Ectodermal cell (in vitro differentiated cells): ENCODE results near the gene GPD2.

Experiments
- H3K27ac ChIP-seq: 2 replicates; pipeline ENCODE4 v1.7.0; 2013; ENCODE audit warnings: mild to moderate bottlenecking, low read depth, low read length; ENCODE audit not compliant: insufficient read depth, poor library complexity, severe bottlenecking
- H3K27me3 ChIP-seq: 2 replicates; pipeline ENCODE4 v1.7.0; 2013; ENCODE audit warnings: mild to moderate bottlenecking, low read length; ENCODE audit not compliant: insufficient read depth, control insufficient read depth, poor library complexity, severe bottlenecking
- H3K36me3 ChIP-seq: one replicate; pipeline ENCODE4 v1.7.0; 2013; ENCODE audit warnings: low read length; ENCODE audit not compliant: control insufficient read depth, insufficient read depth
- H3K4me1 ChIP-seq: one replicate; pipeline ENCODE4 v1.7.0; 2013; ENCODE audit warnings: low read length; ENCODE audit not compliant: control insufficient read depth, insufficient read depth
- H3K4me3 ChIP-seq: 2 replicates; pipeline ENCODE4 v1.7.0; 2013; ENCODE audit warnings: low read depth, low read length, control low read depth; ENCODE audit not compliant: insufficient read depth
- H3K9me3 ChIP-seq: 2 replicates; pipeline ENCODE4 v1.7.0; 2013; ENCODE audit warnings: mild to moderate bottlenecking, low read length, moderate library complexity; ENCODE audit not compliant: control insufficient read depth
- WGBS, 2 experiments: methylation state at CpG; one replicate each; pipeline ENCODE4 v1.1.7; 2013; ENCODE audit warnings: missing lambda C conversion rate in 2 of 2; 5-methylcytosine and 5-hydroxymethylcytosine counted together

GPD2 gene

DNA sequence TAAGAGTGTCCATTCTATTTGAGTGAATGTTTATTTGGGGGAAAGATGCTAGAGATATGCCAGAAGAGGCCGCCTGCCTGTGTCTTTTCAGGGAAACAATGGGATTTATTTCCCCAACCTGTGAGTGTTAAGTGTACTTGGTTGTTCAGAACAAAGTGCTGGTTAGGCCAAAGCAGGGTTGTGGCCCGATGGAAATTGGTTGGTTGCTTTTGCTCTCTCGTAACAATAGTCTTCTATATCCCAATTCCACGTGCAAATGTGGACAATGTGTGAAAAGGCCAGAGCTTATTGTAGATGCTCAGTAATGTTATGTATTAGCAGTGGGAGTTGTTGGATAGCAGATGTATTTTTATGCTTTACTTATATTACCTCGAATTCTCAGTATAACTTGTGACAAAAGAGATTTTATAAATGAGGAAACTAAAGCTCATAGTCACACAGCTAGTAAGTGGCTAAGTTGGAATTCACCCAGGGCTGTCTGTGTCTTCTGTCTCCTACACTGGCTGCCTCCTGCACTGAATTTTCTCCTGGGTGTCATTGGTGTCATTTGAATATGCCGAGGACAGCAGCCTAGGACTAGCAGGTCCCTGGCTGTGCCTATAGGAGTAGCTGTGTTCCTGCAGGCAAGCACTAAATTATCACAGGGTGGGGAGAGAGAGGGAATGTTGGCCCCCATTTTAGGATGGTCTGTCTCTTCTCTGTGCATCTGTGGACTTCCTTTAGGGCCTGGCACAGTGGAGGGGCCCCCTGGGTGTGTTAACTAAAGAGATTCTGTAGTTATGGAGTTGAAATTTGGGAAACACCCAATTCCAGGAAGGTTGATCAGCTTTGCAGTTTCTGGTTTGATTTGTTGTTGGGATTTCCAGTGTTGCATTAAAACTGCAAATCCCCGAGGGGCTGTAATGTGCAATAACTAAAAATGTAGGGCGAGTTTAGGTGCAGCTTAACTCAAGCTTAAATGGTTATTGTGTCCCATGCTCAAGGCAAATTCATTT is 21.6 kb downstream of the GPD2 start:
- no peaks in the 10 kb centered on the region for H3K27me3 ChIP-seq
- no peaks in the 10 kb centered on the region for H3K9me3 ChIP-seq
- H3K36me3 ChIP-seq, result no peaks in the 10 kb centered on the region
- no peak overlapping the region for H3K4me3 ChIP-seq
- no peak overlapping the region for H3K27ac ChIP-seq
- H3K4me1 ChIP-seq, result no peaks in the 10 kb centered on the region
- WGBS, 2 experiments, result 89 to 92% methylated on average over 8 of the region's 8 CpGs

DNA sequence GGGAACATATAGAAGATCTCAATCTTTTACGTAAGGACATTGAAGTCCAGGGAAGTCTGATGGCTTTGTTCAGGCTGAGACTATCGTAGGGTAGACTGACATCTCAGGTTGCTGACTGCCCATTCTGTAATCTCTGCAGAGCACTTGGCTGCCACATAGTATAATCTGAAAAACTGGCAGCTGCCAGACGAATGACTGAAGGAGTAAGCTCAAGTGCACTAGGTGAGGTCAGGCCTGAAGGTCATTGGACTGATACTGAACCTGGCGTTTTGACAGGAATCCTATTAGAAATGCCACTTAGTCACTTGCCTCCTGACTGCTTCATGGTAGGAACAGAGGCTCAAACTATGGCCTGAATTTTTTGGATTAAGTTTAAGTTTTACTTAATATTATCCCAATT is 23.5 kb downstream of the GPD2 start:
- H3K27me3 ChIP-seq, result no peaks in the 10 kb centered on the region
- 91% methylated on average over 4 of the region's 4 CpGs for WGBS, 2 experiments
- no peaks in the 10 kb centered on the region for H3K4me1 ChIP-seq
- no peaks in the 10 kb centered on the region for H3K9me3 ChIP-seq
- H3K4me3 ChIP-seq, result no peak overlapping the region
- no peak overlapping the region for H3K27ac ChIP-seq
- no peaks in the 10 kb centered on the region for H3K36me3 ChIP-seq

DNA sequence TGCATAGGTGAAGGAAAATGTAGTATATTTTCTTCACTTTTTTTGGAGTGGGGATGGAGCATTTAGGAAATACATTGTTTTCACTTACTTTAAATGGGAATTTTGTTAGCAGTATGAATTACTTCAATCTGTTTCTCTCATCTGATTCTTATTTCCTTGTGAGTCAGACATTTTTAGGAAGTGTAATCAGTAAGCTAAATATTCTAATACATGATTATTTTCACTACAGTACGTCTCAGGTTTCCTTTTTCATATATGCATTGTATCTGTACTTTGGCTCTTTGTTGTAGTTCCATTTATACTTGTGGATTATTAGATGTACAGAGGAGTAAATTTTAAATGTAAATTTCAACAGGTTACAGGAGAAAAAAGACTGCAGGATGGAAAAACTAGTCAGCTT is 27.9 kb downstream of the GPD2 start:
- no peak overlapping the region for H3K4me3 ChIP-seq
- no peak overlapping the region for H3K27ac ChIP-seq
- H3K36me3 ChIP-seq, result no peaks in the 10 kb centered on the region
- no peaks in the 10 kb centered on the region for H3K9me3 ChIP-seq
- no CpG with 5 or more reads among the region's 1 CpG for WGBS, 2 experiments
- no peaks in the 10 kb centered on the region for H3K27me3 ChIP-seq
- H3K4me1 ChIP-seq, result peaks cover 8% of the 10 kb centered on the region

DNA sequence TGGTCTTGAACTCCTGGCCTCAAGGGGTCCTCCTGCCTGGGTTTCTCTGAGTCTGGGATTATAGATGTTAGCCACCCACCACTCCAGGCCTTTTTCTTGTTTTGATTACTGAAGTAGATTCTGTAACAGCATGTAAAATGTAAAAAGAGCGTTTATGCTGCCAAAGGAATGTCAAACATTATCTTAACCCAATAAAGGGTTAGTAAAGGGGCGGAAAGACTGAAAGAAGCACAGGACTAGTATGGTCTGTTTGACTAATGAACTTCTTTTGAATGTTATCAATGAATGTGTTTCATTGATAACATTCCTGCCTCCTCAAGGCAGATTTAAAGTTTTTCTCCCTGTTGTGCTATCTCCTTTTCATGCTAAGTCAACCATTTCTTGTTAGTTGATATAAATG is 29.4 kb downstream of the GPD2 start:
- H3K4me1 ChIP-seq, result peaks cover 8% of the 10 kb centered on the region
- H3K4me3 ChIP-seq, result no peak overlapping the region
- 89 to 100% methylated on average over 1 to 2 of the region's 2 CpGs for WGBS, 2 experiments
- no peaks in the 10 kb centered on the region for H3K36me3 ChIP-seq
- no peaks in the 10 kb centered on the region for H3K9me3 ChIP-seq
- H3K27me3 ChIP-seq, result no peaks in the 10 kb centered on the region
- H3K27ac ChIP-seq, result no peak overlapping the region

DNA sequence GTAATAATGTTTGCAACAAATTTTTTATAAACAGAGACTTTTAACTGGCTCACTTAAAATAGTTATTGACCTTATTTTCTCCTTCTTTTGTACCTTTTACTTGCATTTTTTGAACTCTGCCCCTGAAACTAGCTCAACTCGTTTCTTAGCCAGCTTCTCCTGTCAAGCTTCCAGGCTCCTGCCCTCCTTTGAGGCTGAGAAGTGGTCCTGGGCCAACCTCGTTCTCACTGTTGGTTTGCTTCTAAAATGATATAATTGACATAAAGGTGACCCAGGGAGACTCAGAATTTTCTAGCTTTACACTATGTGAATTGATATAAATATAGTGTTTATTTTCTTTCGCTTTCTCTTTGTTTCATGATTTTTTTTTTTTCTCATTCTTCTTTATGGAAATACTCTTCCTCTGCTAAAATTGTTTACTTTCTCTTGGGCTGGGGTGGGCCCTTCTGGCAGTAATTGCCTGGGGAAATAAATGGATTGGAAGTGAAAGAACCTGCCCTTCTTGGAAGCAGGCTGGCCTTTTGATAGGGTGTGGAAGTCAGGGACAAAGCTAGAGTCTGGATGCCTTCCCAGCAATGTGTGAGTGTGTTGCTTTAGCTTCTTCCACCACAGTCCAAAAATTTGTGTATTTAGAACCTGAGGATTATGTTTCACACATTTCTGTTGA is 30.7 kb downstream of the GPD2 start:
- WGBS, 2 experiments, result 76 to 94% methylated on average over 1 to 2 of the region's 3 CpGs
- H3K27ac ChIP-seq, result no peak overlapping the region

DNA sequence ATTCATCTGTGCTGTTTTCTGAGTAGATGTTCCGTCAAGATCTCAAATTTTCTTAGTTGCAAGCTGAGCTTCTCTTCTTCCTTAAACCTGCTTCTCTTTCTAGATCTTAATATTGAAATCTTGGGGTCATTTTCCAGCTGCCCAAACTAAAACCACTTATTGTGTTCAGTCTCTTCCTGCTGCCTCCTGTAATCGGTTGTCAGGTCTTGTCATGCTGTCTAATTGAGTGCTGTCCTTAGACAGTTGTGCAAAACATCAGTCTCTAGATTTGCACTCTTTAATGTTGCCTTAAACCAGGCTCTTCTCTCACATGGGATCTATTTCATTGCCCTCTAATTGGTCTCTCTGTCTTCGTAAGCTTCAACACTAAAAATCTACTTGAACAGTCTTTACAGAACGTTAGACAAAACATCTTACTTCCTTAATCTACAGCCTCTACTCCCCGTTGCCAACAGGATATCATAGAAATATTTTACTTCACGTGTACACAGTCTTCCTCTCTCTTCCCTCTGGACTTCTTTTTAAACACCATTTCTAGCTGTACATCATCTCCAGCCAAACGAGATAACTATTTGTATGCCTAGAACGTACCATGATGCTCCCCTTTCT is 34.9 kb downstream of the GPD2 start:
- no peaks in the 10 kb centered on the region for H3K27me3 ChIP-seq
- H3K27ac ChIP-seq, result no peak overlapping the region
- 95 to 96% methylated on average over 8 of the region's 8 CpGs for WGBS, 2 experiments
- H3K36me3 ChIP-seq, result no peaks in the 10 kb centered on the region
- no peak overlapping the region for H3K4me3 ChIP-seq
- no peaks in the 10 kb centered on the region for H3K9me3 ChIP-seq
- H3K4me1 ChIP-seq, result peaks cover 8% of the 10 kb centered on the region

More for the DNA sequence above, 30.7 kb downstream of the GPD2 start:
- Histone ChIP-seq H3K9me3 (no peaks in the 10 kb centered on the region), H3K4me3 (no peak overlapping the region), H3K4me1 (peaks cover 8% of the 10 kb centered on the region), H3K36me3 (no peaks in the 10 kb centered on the region), H3K27me3 (no peaks in the 10 kb centered on the region)

DNA sequence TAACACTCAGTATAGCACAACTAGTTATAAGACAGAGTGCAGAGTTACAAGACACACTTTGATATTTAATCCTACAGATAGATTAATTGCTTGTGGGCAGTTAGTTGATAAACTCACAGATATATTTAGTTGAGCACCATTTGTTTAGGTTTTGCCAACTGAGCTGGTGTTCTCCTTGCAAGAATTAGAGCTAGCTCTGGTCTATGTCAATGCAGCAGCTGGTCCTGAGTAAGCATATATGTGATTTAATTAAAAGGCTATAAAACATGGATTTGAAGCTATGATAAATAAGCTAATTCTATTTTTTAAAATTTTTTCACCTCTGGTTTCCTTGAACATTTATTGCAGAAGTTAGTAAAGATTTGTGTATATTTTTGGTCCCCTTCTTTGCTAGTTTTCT is 35.6 kb downstream of the GPD2 start:
- Histone ChIP-seq H3K4me1 (peaks cover 8% of the 10 kb centered on the region), H3K4me3 (no peak overlapping the region), H3K9me3 (no peaks in the 10 kb centered on the region), H3K27me3 (no peaks in the 10 kb centered on the region), H3K27ac (no peak overlapping the region), H3K36me3 (no peaks in the 10 kb centered on the region)

GRCh38 chr2:156472686-156473085 is 36.5 kb downstream of the GPD2 start:
- Histone ChIP-seq H3K4me1 (peaks cover 1% of the 10 kb centered on the region), H3K27me3 (no peaks in the 10 kb centered on the region), H3K36me3 (no peaks in the 10 kb centered on the region), H3K4me3 (no peak overlapping the region), H3K9me3 (no peaks in the 10 kb centered on the region), H3K27ac (no peak overlapping the region)

GRCh38 chr2:156473445-156473844 is 37.3 kb downstream of the GPD2 start:
- no peaks in the 10 kb centered on the region for H3K4me1 ChIP-seq
- H3K36me3 ChIP-seq, result no peaks in the 10 kb centered on the region
- no peak overlapping the region for H3K27ac ChIP-seq
- H3K27me3 ChIP-seq, result no peaks in the 10 kb centered on the region
- H3K4me3 ChIP-seq, result no peak overlapping the region
- no peaks in the 10 kb centered on the region for H3K9me3 ChIP-seq
- WGBS, 2 experiments, result 97 to 100% methylated on average over 1 of the region's 1 CpG

GRCh38 chr2:156474401-156474800 is 38.2 kb downstream of the GPD2 start:
- 86 to 100% methylated on average over 1 to 3 of the region's 3 CpGs for WGBS, 2 experiments
- Histone ChIP-seq H3K9me3 (no peaks in the 10 kb centered on the region), H3K27me3 (no peaks in the 10 kb centered on the region), H3K4me3 (no peak overlapping the region), H3K36me3 (no peaks in the 10 kb centered on the region), H3K4me1 (no peaks in the 10 kb centered on the region), H3K27ac (no peak overlapping the region)
